ENCODE data around the gene CASP3.

GRCh38 chr4:184644553-184645307 lies 4.5 kb downstream of the CASP3 start:
- TF ChIP-seq CTCF (IDR thresholded peaks at IDR 0.05) (no peak), POLR2A (IDR thresholded peaks at IDR 0.05) (no peak)

Measured in adrenal gland (tissue), 5 donors.